Fibroblast of lung (primary cell): ENCODE measurements around the gene NFATC3.

Source experiments
- EZH2 ChIP-seq: IDR thresholded peaks from 2 replicates; pipeline ENCODE4 v1.5.1; 2012; ENCODE audit warnings: low read length, control low read depth, mild to moderate bottlenecking; ENCODE audit errors: missing control alignments
- TF ChIP-seq, protein P1 (sequence below), 2 donors: IDR thresholded peaks in 1 of 2; conservative IDR thresholded peaks in 1 of 2; 1 replicate in 1 of 2; 2 replicates in 1 of 2; pipeline ENCODE4 v1.5.1; 2011 to 2012; ENCODE audit warnings: low read length in 2 of 2, control low read depth in 1 of 2, inconsistent platforms in 1 of 2, low read depth in 1 of 2, mild to moderate bottlenecking in 1 of 2

DNA sequence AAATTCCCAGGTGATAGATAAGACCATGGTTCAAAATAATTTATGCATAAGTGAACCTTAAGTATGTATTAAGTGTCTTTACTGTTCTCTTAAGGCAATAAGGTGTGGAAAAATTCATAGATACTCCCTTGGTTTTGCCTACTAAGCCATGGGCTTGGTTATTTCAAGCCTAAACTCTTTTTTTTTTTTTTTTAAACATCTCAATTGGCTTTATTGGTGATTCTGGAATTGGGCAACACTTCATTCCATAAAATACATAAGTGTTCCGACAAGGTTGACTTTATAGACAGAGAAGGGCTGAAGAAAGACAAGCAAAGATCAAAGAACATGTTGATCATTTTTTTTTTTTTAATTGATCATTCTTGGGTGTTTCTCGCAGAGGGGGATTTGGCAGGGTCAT lies 77.2 kb downstream of the NFATC3 start:
- TF ChIP-seq, protein P1, sequence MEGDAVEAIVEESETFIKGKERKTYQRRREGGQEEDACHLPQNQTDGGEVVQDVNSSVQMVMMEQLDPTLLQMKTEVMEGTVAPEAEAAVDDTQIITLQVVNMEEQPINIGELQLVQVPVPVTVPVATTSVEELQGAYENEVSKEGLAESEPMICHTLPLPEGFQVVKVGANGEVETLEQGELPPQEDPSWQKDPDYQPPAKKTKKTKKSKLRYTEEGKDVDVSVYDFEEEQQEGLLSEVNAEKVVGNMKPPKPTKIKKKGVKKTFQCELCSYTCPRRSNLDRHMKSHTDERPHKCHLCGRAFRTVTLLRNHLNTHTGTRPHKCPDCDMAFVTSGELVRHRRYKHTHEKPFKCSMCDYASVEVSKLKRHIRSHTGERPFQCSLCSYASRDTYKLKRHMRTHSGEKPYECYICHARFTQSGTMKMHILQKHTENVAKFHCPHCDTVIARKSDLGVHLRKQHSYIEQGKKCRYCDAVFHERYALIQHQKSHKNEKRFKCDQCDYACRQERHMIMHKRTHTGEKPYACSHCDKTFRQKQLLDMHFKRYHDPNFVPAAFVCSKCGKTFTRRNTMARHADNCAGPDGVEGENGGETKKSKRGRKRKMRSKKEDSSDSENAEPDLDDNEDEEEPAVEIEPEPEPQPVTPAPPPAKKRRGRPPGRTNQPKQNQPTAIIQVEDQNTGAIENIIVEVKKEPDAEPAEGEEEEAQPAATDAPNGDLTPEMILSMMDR (conservative IDR thresholded peaks at IDR 0.05 in 1 of 2, IDR thresholded peaks at IDR 0.05 in 1 of 2; ENCODE audit: low read depth in 1 of 2, low read length in 2 of 2): no peak
- TF ChIP-seq EZH2: no peak
